Sigmoid colon (tissue), 7 donors: ENCODE results near the gene ATP2B2. TPM values are rescaled to one million over a fixed set of nuclear protein-coding genes. Genes with fewer than 3 reads are reported as not detected.

Source experiments
- DNase-seq: peaks from one replicate; pipeline ENCODE4 v3.0.0-alpha.2; 2019
- H3K27ac ChIP-seq, 4 donors: fragments of 200-600 bp; sonication (generic); one replicate each; pipeline ENCODE4 v1.5.1; 2016 to 2019; ENCODE audit warnings: mild to moderate bottlenecking in 1 of 4
- H3K27me3 ChIP-seq, 3 donors: fragments of 200-600 bp; sonication (generic); one replicate each; pipeline ENCODE4 v1.5.1; 2019; ENCODE audit warnings: mild to moderate bottlenecking in 1 of 3
- H3K36me3 ChIP-seq, 4 donors: fragments of 200-600 bp; sonication (generic); one replicate each; pipeline ENCODE4 v1.5.1; 2016 to 2019
- H3K4me1 ChIP-seq, 4 donors: fragments of 200-600 bp; sonication (generic); one replicate each; pipeline ENCODE4 v1.5.1; 2017 to 2019
- H3K4me3 ChIP-seq, 4 donors: fragments of 200-600 bp; sonication (generic); one replicate each; pipeline ENCODE4 v1.5.1; 2017 to 2019; ENCODE audit warnings: mild to moderate bottlenecking in 2 of 4, moderate library complexity in 1 of 4
- H3K9me3 ChIP-seq, 4 donors: fragments of 200-600 bp in 3 of 4; sonication (generic) in 3 of 4; one replicate each; pipeline versions ENCODE4 v1.5.1 to v1.6.1; 2013 to 2019
- EP300 ChIP-seq, 4 donors: sonication (generic); formaldehyde crosslinking; IDR thresholded peaks; one replicate each; pipeline ENCODE4 v1.6.1; 2017; ENCODE audit warnings: antibody characterized with exemption in 4 of 4
- POLR2A ChIP-seq, 2 donors: fragments of 450-650 bp; IDR thresholded peaks; one replicate each; pipeline ENCODE4 v1.6.1; 2016; ENCODE audit warnings: antibody characterized with exemption in 2 of 2, mild to moderate bottlenecking in 2 of 2, moderate library complexity in 2 of 2
- POLR2AphosphoS5 ChIP-seq, 4 donors: sonication (generic); formaldehyde crosslinking; IDR thresholded peaks; one replicate each; pipeline ENCODE4 v1.6.1; 2017; ENCODE audit warnings: antibody characterized with exemption in 4 of 4
- WGBS, 2 donors: extraction: QIAGEN DNeasy Blood & Tissue Kit; methylation state at CpG; one replicate each; pipeline ENCODE4 v1.1.7; 2013; 5-methylcytosine and 5-hydroxymethylcytosine counted together
- intact Hi-C: fragments of 100-400 bp; cut with DNase I; formaldehyde crosslinking; loops from one replicate; pipeline ENCODE4 v1.15.1; 2023
- polyA plus RNA-seq, 3 donors: library from polyadenylated mRNA; stranded (reverse); fragments of 200-250 nt; gene quantifications; one replicate each; pipeline ENCODE4 v1.2.3, GENCODE V29; 2013
- total RNA-seq, 4 donors: library from RNA; depleted of rRNA; stranded (reverse); fragments of >200 nt; gene quantifications; one replicate each; pipeline ENCODE4 v1.1.0, GENCODE V29; 2016
- TF ChIP-seq, protein P1 (sequence below), 4 experiments: fragments of 450-650 bp in 3 of 4; fragments of 200-600 bp in 1 of 4; IDR thresholded peaks; one replicate each; pipeline ENCODE4 v1.5.1; 2016 to 2019; ENCODE audit warnings: antibody characterized with exemption in 4 of 4, mild to moderate bottlenecking in 3 of 4, moderate library complexity in 2 of 4
- donor health status: healthy with polysubstance abuse.
- donor health status: Bipolar disorder and iron deficiency.
- donor health status: healthy.

ATP2B2 gene
- total and polyA plus RNA-seq, 7 donors = under 0.01 to 0.83 (median 0.23) TPM; not detected in 3

GRCh38 chr3:10444110-10444429, 61.3 kb downstream of the ATP2B2 start:
- TF ChIP-seq POLR2A (IDR thresholded peaks at IDR 0.05) = no peak
- TF ChIP-seq POLR2AphosphoS5 (IDR thresholded peaks at IDR 0.05) = no peak
- TF ChIP-seq, protein P1, sequence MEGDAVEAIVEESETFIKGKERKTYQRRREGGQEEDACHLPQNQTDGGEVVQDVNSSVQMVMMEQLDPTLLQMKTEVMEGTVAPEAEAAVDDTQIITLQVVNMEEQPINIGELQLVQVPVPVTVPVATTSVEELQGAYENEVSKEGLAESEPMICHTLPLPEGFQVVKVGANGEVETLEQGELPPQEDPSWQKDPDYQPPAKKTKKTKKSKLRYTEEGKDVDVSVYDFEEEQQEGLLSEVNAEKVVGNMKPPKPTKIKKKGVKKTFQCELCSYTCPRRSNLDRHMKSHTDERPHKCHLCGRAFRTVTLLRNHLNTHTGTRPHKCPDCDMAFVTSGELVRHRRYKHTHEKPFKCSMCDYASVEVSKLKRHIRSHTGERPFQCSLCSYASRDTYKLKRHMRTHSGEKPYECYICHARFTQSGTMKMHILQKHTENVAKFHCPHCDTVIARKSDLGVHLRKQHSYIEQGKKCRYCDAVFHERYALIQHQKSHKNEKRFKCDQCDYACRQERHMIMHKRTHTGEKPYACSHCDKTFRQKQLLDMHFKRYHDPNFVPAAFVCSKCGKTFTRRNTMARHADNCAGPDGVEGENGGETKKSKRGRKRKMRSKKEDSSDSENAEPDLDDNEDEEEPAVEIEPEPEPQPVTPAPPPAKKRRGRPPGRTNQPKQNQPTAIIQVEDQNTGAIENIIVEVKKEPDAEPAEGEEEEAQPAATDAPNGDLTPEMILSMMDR (IDR thresholded peaks at IDR 0.05) = no peak
- no peak for TF ChIP-seq EP300 (IDR thresholded peaks at IDR 0.05)
- no peaks in the 10 kb centered on the region for H3K4me1 ChIP-seq

GRCh38 chr3:10443272-10444109, 61.9 kb downstream of the ATP2B2 start:
- Histone ChIP-seq H3K27ac (no peak overlapping the region), H3K4me3 (no peak overlapping the region), H3K9me3 (no peaks in the 10 kb centered on the region), H3K27me3 (peaks cover 0 to 7% (median 0%) of the 10 kb centered on the region in 3 donors), H3K36me3 (no peaks in the 10 kb centered on the region), H3K4me1 (no peaks in the 10 kb centered on the region)
- 77 to 85% methylated on average over 15 of the region's 15 CpGs for WGBS, 2 donors
- no peak for DNase-seq
- TF ChIP-seq POLR2AphosphoS5 (IDR thresholded peaks at IDR 0.05) = no peak
- TF ChIP-seq, protein P1 (IDR thresholded peaks at IDR 0.05) = no peak
- intact Hi-C loops = no loop called here

More at GRCh38 chr3:10444110-10444429, 61.3 kb downstream of the ATP2B2 start:
- intact Hi-C loops = no loop called here
- Histone ChIP-seq H3K27me3 (peaks cover 0 to 7% (median 0%) of the 10 kb centered on the region in 3 donors), H3K27ac (no peak overlapping the region), H3K4me3 (no peak overlapping the region), H3K36me3 (no peaks in the 10 kb centered on the region), H3K9me3 (no peaks in the 10 kb centered on the region)
- WGBS, 2 donors = 85 to 87% methylated on average over 10 of the region's 10 CpGs
- DNase-seq = no peak

GRCh38 chr3:10442151-10442795, 63.1 kb downstream of the ATP2B2 start:
- no peaks in the 10 kb centered on the region for H3K9me3 ChIP-seq
- peaks cover 0 to 7% (median 0%) of the 10 kb centered on the region in 3 donors for H3K27me3 ChIP-seq
- no peaks in the 10 kb centered on the region for H3K4me1 ChIP-seq
- DNase-seq = no peak
- no peak overlapping the region for H3K4me3 ChIP-seq
- 67 to 78% methylated on average over 10 of the region's 10 CpGs for WGBS, 2 donors
- H3K36me3 ChIP-seq = no peaks in the 10 kb centered on the region
- H3K27ac ChIP-seq = no peak overlapping the region
- TF ChIP-seq POLR2A (IDR thresholded peaks at IDR 0.05) = no peak
- no peak for TF ChIP-seq POLR2AphosphoS5 (IDR thresholded peaks at IDR 0.05)
- no peak for TF ChIP-seq EP300 (IDR thresholded peaks at IDR 0.05)
- TF ChIP-seq, protein P1 (IDR thresholded peaks at IDR 0.05) = no peak
- intact Hi-C loops = no loop called here

GRCh38 chr3:10440684-10441083, 64.7 kb downstream of the ATP2B2 start:
- no peak overlapping the region for H3K4me3 ChIP-seq
- H3K9me3 ChIP-seq = no peaks in the 10 kb centered on the region
- WGBS, 2 donors = 48 to 72% methylated on average over 5 of the region's 5 CpGs
- peaks cover 0 to 3% (median 0%) of the 10 kb centered on the region in 3 donors for H3K27me3 ChIP-seq
- TF ChIP-seq EP300 (IDR thresholded peaks at IDR 0.05) (no peak), POLR2A (IDR thresholded peaks at IDR 0.05) (no peak), POLR2AphosphoS5 (IDR thresholded peaks at IDR 0.05) (no peak)
- TF ChIP-seq, protein P1 (IDR thresholded peaks at IDR 0.05) = no peak
- intact Hi-C loops = no loop called here
- H3K4me1 ChIP-seq = no peaks in the 10 kb centered on the region
- no peak for DNase-seq
- no peaks in the 10 kb centered on the region for H3K36me3 ChIP-seq
- H3K27ac ChIP-seq = no peak overlapping the region
